KMS-11 (cell line): ENCODE data around the gene GEMIN8.

Experiments used
- H2AFZ ChIP-seq: fragments of 200-600 bp; sonication (generic); 2 replicates; pipeline ENCODE4 v1.6.1; 2016; ENCODE audit warnings: antibody characterized with exemption, mixed run types, low read depth
- H3K27ac ChIP-seq: fragments of 200-600 bp; sonication (generic); 2 replicates; pipeline ENCODE4 v1.6.1; 2016; ENCODE audit warnings: mild to moderate bottlenecking, mixed run types
- H3K27me3 ChIP-seq: fragments of 200-600 bp; sonication (generic); 2 replicates; pipeline ENCODE4 v1.6.1; 2017; ENCODE audit warnings: mild to moderate bottlenecking, low read depth, mixed run types, moderate library complexity; ENCODE audit not compliant: insufficient read depth
- H3K36me3 ChIP-seq: fragments of 200-600 bp; sonication (generic); 2 replicates; pipeline ENCODE4 v1.6.1; 2017; ENCODE audit warnings: mild to moderate bottlenecking, mixed run types; ENCODE audit not compliant: insufficient read depth
- H3K4me1 ChIP-seq: fragments of 200-600 bp; sonication (generic); 2 replicates; pipeline ENCODE4 v1.6.1; 2016; ENCODE audit warnings: mild to moderate bottlenecking, low read depth, mixed run types; ENCODE audit not compliant: poor library complexity, severe bottlenecking
- H3K4me2 ChIP-seq: fragments of 200-600 bp; sonication (generic); 2 replicates; pipeline ENCODE4 v1.7.0; 2016; ENCODE audit warnings: mild to moderate bottlenecking, mixed run types
- H3K4me3 ChIP-seq: fragments of 200-600 bp; sonication (generic); IDR thresholded peaks from 2 replicates; pipeline ENCODE4 v1.6.1; 2017; ENCODE audit warnings: low read depth, low read length, mixed read lengths; ENCODE audit not compliant: insufficient read depth
- H3K79me2 ChIP-seq: fragments of 200-600 bp; sonication (generic); 2 replicates; pipeline ENCODE4 v1.6.1; 2016; ENCODE audit warnings: low read depth, mixed run types; ENCODE audit not compliant: insufficient read depth
- H3K9ac ChIP-seq: fragments of 200-600 bp; sonication (generic); 2 replicates; pipeline ENCODE4 v1.6.1; 2016; ENCODE audit warnings: mild to moderate bottlenecking, mixed run types
- H4K20me1 ChIP-seq: fragments of 200-600 bp; sonication (generic); 2 replicates; pipeline ENCODE4 v1.6.1; 2016; ENCODE audit warnings: mild to moderate bottlenecking, mixed run types; ENCODE audit not compliant: insufficient read depth
- TF ChIP-seq, protein P1 (sequence below): fragments of 200-600 bp; sonication (generic); conservative IDR thresholded peaks from 2 replicates; pipeline ENCODE4 v1.6.1; 2017; ENCODE audit warnings: low read depth, mild to moderate bottlenecking, antibody characterized with exemption, low read length, moderate library complexity, mixed read lengths

Gene GEMIN8

DNA sequence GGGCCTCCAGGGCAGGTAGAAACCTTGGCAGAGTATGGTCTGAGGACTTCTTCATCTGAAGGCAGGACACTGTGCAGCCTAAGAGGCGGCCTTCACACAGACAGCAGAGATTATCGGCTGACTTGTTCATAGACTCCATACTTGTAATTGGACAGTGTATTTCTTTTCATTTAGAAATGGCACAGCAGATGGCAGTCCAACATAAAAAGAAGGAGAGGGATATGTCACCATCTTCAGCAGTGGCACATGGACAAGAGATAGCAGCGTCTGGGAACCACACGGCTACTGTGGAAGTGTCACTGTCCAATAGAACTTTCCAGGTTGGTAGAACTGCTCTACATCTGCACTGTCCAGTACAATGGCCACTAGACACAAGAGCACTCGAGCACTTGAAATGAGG, 21.7 kb upstream of the GEMIN8 start:
- no peaks in the 10 kb centered on the region for H3K36me3 ChIP-seq
- H4K20me1 ChIP-seq = no peaks in the 10 kb centered on the region
- no peak overlapping the region for H3K27ac ChIP-seq
- no peak overlapping the region for H2AFZ ChIP-seq
- peaks cover 6% of the 10 kb centered on the region for H3K4me1 ChIP-seq
- H3K27me3 ChIP-seq = no peaks in the 10 kb centered on the region
- TF ChIP-seq, protein P1, sequence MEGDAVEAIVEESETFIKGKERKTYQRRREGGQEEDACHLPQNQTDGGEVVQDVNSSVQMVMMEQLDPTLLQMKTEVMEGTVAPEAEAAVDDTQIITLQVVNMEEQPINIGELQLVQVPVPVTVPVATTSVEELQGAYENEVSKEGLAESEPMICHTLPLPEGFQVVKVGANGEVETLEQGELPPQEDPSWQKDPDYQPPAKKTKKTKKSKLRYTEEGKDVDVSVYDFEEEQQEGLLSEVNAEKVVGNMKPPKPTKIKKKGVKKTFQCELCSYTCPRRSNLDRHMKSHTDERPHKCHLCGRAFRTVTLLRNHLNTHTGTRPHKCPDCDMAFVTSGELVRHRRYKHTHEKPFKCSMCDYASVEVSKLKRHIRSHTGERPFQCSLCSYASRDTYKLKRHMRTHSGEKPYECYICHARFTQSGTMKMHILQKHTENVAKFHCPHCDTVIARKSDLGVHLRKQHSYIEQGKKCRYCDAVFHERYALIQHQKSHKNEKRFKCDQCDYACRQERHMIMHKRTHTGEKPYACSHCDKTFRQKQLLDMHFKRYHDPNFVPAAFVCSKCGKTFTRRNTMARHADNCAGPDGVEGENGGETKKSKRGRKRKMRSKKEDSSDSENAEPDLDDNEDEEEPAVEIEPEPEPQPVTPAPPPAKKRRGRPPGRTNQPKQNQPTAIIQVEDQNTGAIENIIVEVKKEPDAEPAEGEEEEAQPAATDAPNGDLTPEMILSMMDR = 0 out of 2 replicates have a peak, but pooled peaks have one; percentile 28
- H3K4me3 ChIP-seq = no peak overlapping the region
- no peak overlapping the region for H3K9ac ChIP-seq
- H3K79me2 ChIP-seq = no peaks in the 10 kb centered on the region
- H3K4me2 ChIP-seq = no peak overlapping the region

- no peak overlapping the region for H3K4me2 ChIP-seq
Measured at GRCh38 chrX:14050709-14051108, 21.0 kb upstream of the GEMIN8 start.

DNA sequence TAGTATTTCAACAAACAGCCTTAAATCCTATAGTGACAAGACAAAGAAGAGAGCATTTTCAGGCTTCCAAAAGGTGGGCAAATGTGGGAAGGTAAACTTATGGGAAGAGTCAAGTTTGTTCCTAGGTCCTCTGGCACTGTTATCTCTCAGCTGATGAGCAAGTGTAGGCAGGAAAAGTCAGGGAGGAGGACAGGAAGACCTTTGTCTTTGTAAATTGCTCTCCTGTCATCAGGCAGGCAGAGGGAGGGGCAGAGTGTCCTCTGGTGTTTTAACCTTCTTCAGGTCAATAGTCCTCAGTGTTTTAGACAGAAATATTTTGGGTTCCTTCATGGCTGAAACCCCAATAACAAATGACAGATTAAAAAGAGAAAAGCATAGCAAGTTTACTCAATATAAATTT, 13.5 kb upstream of the GEMIN8 start:
- Histone ChIP-seq H3K79me2 (no peaks in the 10 kb centered on the region), H3K36me3 (no peaks in the 10 kb centered on the region), H3K4me1 (no peaks in the 10 kb centered on the region), H3K27ac (no peak overlapping the region), H3K9ac (no peak overlapping the region), H3K4me3 (no peak overlapping the region), H2AFZ (no peak overlapping the region), H3K27me3 (no peaks in the 10 kb centered on the region), H4K20me1 (no peaks in the 10 kb centered on the region), H3K4me2 (no peak overlapping the region)
- TF ChIP-seq, protein P1 = no peak

More at GRCh38 chrX:14050709-14051108, 21.0 kb upstream of the GEMIN8 start:
- Histone ChIP-seq H2AFZ (no peak overlapping the region), H3K27me3 (no peaks in the 10 kb centered on the region), H3K27ac (no peak overlapping the region), H3K4me3 (no peak overlapping the region), H3K9ac (no peak overlapping the region), H3K4me1 (peaks cover 6% of the 10 kb centered on the region), H3K36me3 (no peaks in the 10 kb centered on the region), H4K20me1 (no peaks in the 10 kb centered on the region), H3K79me2 (no peaks in the 10 kb centered on the region)
- TF ChIP-seq, protein P1 = no peak

DNA sequence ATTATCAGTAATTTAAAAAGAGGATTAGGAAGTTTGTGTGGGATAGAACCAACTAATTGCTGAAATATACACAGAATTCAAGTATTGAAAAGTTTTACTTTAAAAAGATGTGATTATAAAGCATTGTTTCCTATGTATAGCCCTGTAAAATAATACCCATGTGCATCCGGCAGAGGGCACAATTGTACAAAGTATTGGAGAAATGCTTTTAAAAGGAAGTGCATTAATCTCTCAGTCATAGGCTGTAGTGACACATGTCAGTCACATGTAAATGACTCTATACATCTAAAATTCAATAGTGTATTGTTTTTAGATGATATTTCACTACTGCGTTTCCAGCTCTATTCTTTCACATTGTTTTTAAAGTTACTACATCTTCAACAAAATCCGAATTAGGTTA, 9.7 kb upstream of the GEMIN8 start:
- H3K27ac ChIP-seq = no peak overlapping the region
- H3K36me3 ChIP-seq = no peaks in the 10 kb centered on the region
- H3K4me1 ChIP-seq = no peaks in the 10 kb centered on the region
- no peaks in the 10 kb centered on the region for H3K27me3 ChIP-seq
- no peak overlapping the region for H3K9ac ChIP-seq
- no peaks in the 10 kb centered on the region for H4K20me1 ChIP-seq
- H2AFZ ChIP-seq = no peak overlapping the region
- H3K4me2 ChIP-seq = no peak overlapping the region
- H3K4me3 ChIP-seq = no peak overlapping the region
- H3K79me2 ChIP-seq = no peaks in the 10 kb centered on the region
- TF ChIP-seq, protein P1 = peak; percentile 80
